ENCODE measurements around the gene DGKG. TPM values are rescaled to one million over a fixed set of nuclear protein-coding genes. Genes with fewer than 3 reads are reported as not detected.

Gene DGKG
- polyA plus RNA-seq, 1 of the 3 experiments (the other 2 are of a cell fraction): 0.12 TPM

GRCh38 chr3:186270701-186271100 is 91.3 kb downstream of the DGKG start (continued):
- TF ChIP-seq, protein P1, sequence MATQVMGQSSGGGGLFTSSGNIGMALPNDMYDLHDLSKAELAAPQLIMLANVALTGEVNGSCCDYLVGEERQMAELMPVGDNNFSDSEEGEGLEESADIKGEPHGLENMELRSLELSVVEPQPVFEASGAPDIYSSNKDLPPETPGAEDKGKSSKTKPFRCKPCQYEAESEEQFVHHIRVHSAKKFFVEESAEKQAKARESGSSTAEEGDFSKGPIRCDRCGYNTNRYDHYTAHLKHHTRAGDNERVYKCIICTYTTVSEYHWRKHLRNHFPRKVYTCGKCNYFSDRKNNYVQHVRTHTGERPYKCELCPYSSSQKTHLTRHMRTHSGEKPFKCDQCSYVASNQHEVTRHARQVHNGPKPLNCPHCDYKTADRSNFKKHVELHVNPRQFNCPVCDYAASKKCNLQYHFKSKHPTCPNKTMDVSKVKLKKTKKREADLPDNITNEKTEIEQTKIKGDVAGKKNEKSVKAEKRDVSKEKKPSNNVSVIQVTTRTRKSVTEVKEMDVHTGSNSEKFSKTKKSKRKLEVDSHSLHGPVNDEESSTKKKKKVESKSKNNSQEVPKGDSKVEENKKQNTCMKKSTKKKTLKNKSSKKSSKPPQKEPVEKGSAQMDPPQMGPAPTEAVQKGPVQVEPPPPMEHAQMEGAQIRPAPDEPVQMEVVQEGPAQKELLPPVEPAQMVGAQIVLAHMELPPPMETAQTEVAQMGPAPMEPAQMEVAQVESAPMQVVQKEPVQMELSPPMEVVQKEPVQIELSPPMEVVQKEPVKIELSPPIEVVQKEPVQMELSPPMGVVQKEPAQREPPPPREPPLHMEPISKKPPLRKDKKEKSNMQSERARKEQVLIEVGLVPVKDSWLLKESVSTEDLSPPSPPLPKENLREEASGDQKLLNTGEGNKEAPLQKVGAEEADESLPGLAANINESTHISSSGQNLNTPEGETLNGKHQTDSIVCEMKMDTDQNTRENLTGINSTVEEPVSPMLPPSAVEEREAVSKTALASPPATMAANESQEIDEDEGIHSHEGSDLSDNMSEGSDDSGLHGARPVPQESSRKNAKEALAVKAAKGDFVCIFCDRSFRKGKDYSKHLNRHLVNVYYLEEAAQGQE (IDR thresholded peaks at IDR 0.05; ENCODE audit: low read depth, low read length): no peak
- TF ChIP-seq ELF1 (IDR thresholded peaks at IDR 0.05) (no peak), YY1 (IDR thresholded peaks at IDR 0.05; ENCODE audit: low read depth) (no peak), MEF2A (IDR thresholded peaks at IDR 0.05; ENCODE audit: borderline replicate concordance, low read depth) (no peak), FOSL2 (IDR thresholded peaks at IDR 0.05; ENCODE audit: borderline replicate concordance, low read depth) (no peak), NFIC (IDR thresholded peaks at IDR 0.05; ENCODE audit: borderline replicate concordance) (no peak), TCF12 (IDR thresholded peaks at IDR 0.05) (no peak), SMC3 (IDR thresholded peaks at IDR 0.05; ENCODE audit: low read depth, low read length) (no peak), USF1 (IDR thresholded peaks at IDR 0.05; ENCODE audit: borderline replicate concordance, low read depth) (no peak), GATA2 (CRISPR knock-in tag; IDR thresholded peaks at IDR 0.05) (no peak), RXRA (IDR thresholded peaks at IDR 0.05; ENCODE audit: borderline replicate concordance, low read depth) (no peak)
- TF ChIP-seq, protein P2, sequence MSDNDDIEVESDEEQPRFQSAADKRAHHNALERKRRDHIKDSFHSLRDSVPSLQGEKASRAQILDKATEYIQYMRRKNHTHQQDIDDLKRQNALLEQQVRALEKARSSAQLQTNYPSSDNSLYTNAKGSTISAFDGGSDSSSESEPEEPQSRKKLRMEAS (IDR thresholded peaks at IDR 0.05; ENCODE audit: low read depth): no peak

DNA sequence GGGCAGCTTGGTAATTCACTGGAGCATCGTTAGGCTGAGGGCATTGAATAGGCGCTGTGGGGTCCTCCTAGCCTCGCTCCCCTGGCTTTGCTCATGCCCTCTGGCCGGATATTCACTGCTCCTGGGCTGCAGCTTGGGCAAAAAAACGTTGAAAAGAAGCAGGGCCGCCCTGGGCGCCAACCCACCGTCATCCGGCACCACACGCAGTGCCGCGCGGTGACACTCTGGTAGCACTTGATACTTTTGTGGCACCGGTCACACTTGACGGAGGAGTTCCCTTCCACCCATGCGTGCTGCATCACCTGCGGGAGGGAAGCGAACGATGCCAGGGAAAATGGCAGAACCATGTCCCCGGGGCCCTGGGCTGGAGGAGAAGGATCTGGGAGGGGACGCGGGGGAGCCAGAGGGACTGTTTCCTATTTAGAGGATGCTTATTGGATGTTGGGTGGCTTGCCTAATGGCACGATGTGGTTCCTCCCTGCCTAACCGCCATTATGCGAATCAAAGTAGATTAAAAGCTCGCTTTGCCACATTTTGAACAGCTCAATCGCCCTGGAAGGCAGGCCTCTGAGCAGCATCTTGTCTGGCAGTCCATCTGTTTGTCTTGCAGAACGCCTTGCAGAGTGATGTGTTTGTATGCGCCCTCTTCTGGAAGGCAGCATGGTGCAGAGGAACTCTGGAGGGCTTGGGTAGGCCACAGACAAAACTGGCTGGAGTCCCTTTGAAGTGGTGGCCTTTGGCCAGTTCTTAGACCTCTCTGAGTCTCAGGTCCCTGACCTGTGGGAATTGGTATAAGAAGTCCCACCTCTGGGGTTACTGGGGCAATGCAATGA is 93.2 kb downstream of the DGKG start:
- no peaks in the 10 kb centered on the region for H3K9me2 ChIP-seq
- no peak for DNase-seq
- H3K4me2 ChIP-seq: no peak overlapping the region
- H4K20me1 ChIP-seq (ENCODE audit: insufficient read depth): no peaks in the 10 kb centered on the region
- ChIA-PET POLR2A (no interaction called here), CTCF (interaction anchor here (1.0 to 5.8 kb wide), 3 partner anchors 9 to 271 kb away, joined by 3 to 36 read pairs (median 4); no protein-coding TSS in a partner anchor)
- no peaks in the 10 kb centered on the region for H3F3A ChIP-seq (replicated peaks; ENCODE audit: insufficient read depth)
- H3K36me3 ChIP-seq (replicated peaks in 1 of 2; ENCODE audit: control insufficient read depth in 1 of 2, insufficient read depth in 2 of 2, low read length in 1 of 2): no peaks in the 10 kb centered on the region
- H3K27ac ChIP-seq (ENCODE audit: low read depth in 2 of 2, low read length in 1 of 2): no peak overlapping the region
- no peak overlapping the region for H3K9ac ChIP-seq
- WGBS (ENCODE audit: low lambda C conversion rate): 67% methylated on average over 26 of the region's 29 CpGs
- H3K4me3 ChIP-seq (ENCODE audit: low read depth in 2 of 2, low read length in 1 of 2): no peak overlapping the region
- TF ChIP-seq, protein P3, sequence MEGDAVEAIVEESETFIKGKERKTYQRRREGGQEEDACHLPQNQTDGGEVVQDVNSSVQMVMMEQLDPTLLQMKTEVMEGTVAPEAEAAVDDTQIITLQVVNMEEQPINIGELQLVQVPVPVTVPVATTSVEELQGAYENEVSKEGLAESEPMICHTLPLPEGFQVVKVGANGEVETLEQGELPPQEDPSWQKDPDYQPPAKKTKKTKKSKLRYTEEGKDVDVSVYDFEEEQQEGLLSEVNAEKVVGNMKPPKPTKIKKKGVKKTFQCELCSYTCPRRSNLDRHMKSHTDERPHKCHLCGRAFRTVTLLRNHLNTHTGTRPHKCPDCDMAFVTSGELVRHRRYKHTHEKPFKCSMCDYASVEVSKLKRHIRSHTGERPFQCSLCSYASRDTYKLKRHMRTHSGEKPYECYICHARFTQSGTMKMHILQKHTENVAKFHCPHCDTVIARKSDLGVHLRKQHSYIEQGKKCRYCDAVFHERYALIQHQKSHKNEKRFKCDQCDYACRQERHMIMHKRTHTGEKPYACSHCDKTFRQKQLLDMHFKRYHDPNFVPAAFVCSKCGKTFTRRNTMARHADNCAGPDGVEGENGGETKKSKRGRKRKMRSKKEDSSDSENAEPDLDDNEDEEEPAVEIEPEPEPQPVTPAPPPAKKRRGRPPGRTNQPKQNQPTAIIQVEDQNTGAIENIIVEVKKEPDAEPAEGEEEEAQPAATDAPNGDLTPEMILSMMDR (IDR thresholded peaks at IDR 0.05): peak; percentile 33
- peak; percentile 22 for TF ChIP-seq SMC3 (IDR thresholded peaks at IDR 0.05; ENCODE audit: low read depth, low read length)
- no peak for TF ChIP-seq POLR2AphosphoS5 (IDR thresholded peaks at IDR 0.05; ENCODE audit: low read depth, low read length)
- TF ChIP-seq RAD21 (IDR thresholded peaks at IDR 0.05; ENCODE audit: low read length): 0 out of 2 replicates have a peak, but pooled peaks have one; percentile 26
- no peak for TF ChIP-seq TCF12 (IDR thresholded peaks at IDR 0.05)
- peaks cover 6% of the 10 kb centered on the region; the same call in 1 of the 2 replicates for H3K27me3 ChIP-seq (ENCODE audit: insufficient read depth)
- no peaks in the 10 kb centered on the region for H3K9me3 ChIP-seq
- H3K4me1 ChIP-seq (ENCODE audit: control insufficient read depth in 1 of 2, insufficient read depth in 2 of 2, low read depth in 1 of 2, low read length in 1 of 2): no peaks in the 10 kb centered on the region; a peak in 1 of 4 replicates
- H2AFZ ChIP-seq (ENCODE audit: low read depth): no peak overlapping the region
- no peaks in the 10 kb centered on the region for H3K79me2 ChIP-seq (ENCODE audit: insufficient read depth)
